ENCODE measurements around the gene MCTP1. TPM values are rescaled to one million over a fixed set of nuclear protein-coding genes. Genes with fewer than 3 reads are reported as not detected.

The MCTP1 gene
- 13.7 and 17.3 TPM in 2 replicates for total RNA-seq

DNA sequence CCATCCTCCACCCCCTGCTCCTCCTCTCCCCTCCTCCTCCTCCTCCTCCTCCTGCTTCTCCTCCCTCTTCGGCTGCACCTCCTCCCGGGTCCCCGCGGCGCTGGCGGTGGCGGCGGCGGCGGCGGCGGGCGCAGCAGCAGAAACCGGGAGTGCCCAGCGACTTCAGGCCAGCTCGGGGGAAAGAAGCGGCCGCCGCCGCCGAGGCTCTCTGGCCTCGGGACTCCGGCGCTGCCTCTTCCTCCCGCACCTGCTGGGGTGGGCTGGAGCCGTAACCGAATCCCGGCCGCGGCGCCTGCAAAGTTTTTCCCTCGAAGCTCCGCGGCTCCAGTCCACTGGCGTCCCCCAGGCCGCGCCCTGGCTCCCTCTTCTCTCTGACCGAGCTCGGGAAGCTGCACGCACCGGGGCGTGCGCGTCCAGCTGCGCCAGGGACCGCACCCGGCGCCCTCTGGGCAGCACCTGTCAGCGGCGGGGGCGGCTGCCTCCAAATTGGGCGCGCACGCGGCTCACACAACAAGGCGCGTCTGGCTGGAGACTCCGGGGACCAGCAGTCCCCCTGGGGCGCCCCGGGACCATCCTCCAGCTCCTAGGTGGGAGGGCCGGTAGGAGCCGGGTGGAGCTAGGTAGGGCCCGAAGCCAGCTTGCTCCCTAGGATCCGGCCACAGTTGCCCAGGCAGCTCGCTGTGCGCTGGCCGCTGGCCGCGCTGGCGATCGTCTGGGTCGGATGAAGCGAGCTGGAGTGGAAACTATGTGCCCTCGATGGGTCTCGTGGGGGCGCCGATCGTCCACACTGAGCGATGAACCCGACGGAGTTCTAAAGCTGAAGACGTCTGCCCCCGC, at the start of gene MCTP1:
Gene MCTP1 (minus strand): TSS at position 523 of the 837 bp plus-strand sequence.

Other genes with a start within 250 kb of the MCTP1 start
- not detected in 2 replicates for gene FAM81B, start 106.3 kb upstream of the MCTP1 start, total RNA-seq

Data from smooth muscle cell of the umbilical artery (primary cell).